Measurements from ENCODE around the gene TAL2. TPM values are rescaled to one million over a fixed set of nuclear protein-coding genes. Genes with fewer than 3 reads are reported as not detected.

The TAL2 gene
- total RNA-seq, 1 experiment from 2014 or later: 0.50 TPM

- H2AK5ac ChIP-seq (ENCODE audit: insufficient read length, low read length): no peak overlapping the region
- no peaks in the 10 kb centered on the region for H3K23me2 ChIP-seq (ENCODE audit: insufficient read length, low read depth, low read length, poor library complexity, severe bottlenecking)
- Mint-ChIP-seq H3K4me3 (no peak overlapping the region), H3K27ac (no peak overlapping the region), H3K27me3 (ENCODE audit: low read depth) (no peaks in the 10 kb centered on the region), H3K9me3 (no peaks in the 10 kb centered on the region), H3K36me3 (ENCODE audit: insufficient read depth in 1 of 3, low read depth in 3 of 3) (no peaks in the 10 kb centered on the region; a peak in 1 of 7 replicates), H3K4me1 (no peaks in the 10 kb centered on the region)
- no peak overlapping the region for H3K23ac ChIP-seq (ENCODE audit: insufficient read length, low read depth, low read length)
- H3T11ph ChIP-seq (ENCODE audit: low read length): no peak overlapping the region
- no peak overlapping the region for H2BK12ac ChIP-seq (ENCODE audit: insufficient read length, low read depth, low read length)
- H3K27me3 ChIP-seq (ENCODE audit: insufficient read depth, low read length): no peaks in the 10 kb centered on the region
- H3K79me2 ChIP-seq (ENCODE audit: insufficient read depth, low read length): no peaks in the 10 kb centered on the region
- H3K18ac ChIP-seq (ENCODE audit: insufficient read length, low read depth, low read length): no peak overlapping the region
- H2BK120ac ChIP-seq (ENCODE audit: low read depth, low read length, poor library complexity, severe bottlenecking): no peak overlapping the region
- no peak for DNase-seq
- no peak overlapping the region for H2AFZ ChIP-seq (ENCODE audit: low read length)
- H4K20me1 ChIP-seq (ENCODE audit: control insufficient read depth, insufficient read depth, insufficient read length): no peaks in the 10 kb centered on the region
- H4K5ac ChIP-seq (ENCODE audit: insufficient read length, low read depth, low read length): no peak overlapping the region
- no CpG with 5 or more reads among the region's 1 CpG for WGBS (ENCODE audit: extremely low coverage, insufficient read length, low lambda C conversion rate)
- no peak overlapping the region for H4K91ac ChIP-seq (ENCODE audit: insufficient read length, low read depth, low read length)
- no peak overlapping the region for H3K4ac ChIP-seq (ENCODE audit: low read depth, low read length)
- H3K4me2 ChIP-seq (ENCODE audit: insufficient read depth, insufficient read length, low read length): no peak overlapping the region
- H3K79me1 ChIP-seq (ENCODE audit: insufficient read depth, low read depth, low read length, poor library complexity, severe bottlenecking): no peaks in the 10 kb centered on the region
- no peaks in the 10 kb centered on the region for H3K4me1 ChIP-seq (ENCODE audit: insufficient read depth, low read length)
- no peaks in the 10 kb centered on the region for H3K9me3 ChIP-seq (ENCODE audit: control insufficient read depth, low read depth, low read length)
- H3K56ac ChIP-seq (ENCODE audit: insufficient read length, low read depth, low read length): no peak overlapping the region
- H2BK20ac ChIP-seq (ENCODE audit: low read depth, low read length, poor library complexity, severe bottlenecking): no peak overlapping the region
- no peak overlapping the region for H3K14ac ChIP-seq (ENCODE audit: insufficient read depth, low read length)
- no peak overlapping the region for H3K27ac ChIP-seq (ENCODE audit: insufficient read length, low read depth, low read length)
- H2BK15ac ChIP-seq (ENCODE audit: low read depth, low read length): no peak overlapping the region
- TF ChIP-seq CTCF (conservative IDR thresholded peaks at IDR 0.05): no peak
- no peak overlapping the region for H4K8ac ChIP-seq (replicated peaks; ENCODE audit: insufficient read length, low read depth, low read length)
- no peak overlapping the region for H3K9ac ChIP-seq (ENCODE audit: extremely low read depth, insufficient read length, low read length)
- no peak overlapping the region for H2BK5ac ChIP-seq (ENCODE audit: insufficient read length, low read length)
These were observed 37.2 kb upstream of the TAL2 start for GRCh38 chr9:105625088-105625487.

Measured in H9 (cell line).